HG03342 (cell line): ENCODE measurements around the gene IQCE.
A peak's percentile ranks its signal among the peaks of the same experiment; 100 is the strongest.

ENCODE experiments used
- ATAC-seq: cut with Tn5 transposase; IDR thresholded peaks from one replicate; pipeline ENCODE4 v1.9.1; 2021; ENCODE audit warnings: mild to moderate bottlenecking, moderate library complexity; ENCODE audit not compliant: unreplicated experiment

The IQCE gene, protein sequence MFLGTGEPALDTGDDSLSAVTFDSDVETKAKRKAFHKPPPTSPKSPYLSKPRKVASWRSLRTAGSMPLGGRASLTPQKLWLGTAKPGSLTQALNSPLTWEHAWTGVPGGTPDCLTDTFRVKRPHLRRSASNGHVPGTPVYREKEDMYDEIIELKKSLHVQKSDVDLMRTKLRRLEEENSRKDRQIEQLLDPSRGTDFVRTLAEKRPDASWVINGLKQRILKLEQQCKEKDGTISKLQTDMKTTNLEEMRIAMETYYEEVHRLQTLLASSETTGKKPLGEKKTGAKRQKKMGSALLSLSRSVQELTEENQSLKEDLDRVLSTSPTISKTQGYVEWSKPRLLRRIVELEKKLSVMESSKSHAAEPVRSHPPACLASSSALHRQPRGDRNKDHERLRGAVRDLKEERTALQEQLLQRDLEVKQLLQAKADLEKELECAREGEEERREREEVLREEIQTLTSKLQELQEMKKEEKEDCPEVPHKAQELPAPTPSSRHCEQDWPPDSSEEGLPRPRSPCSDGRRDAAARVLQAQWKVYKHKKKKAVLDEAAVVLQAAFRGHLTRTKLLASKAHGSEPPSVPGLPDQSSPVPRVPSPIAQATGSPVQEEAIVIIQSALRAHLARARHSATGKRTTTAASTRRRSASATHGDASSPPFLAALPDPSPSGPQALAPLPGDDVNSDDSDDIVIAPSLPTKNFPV

GRCh38 chr7:2558629-2559282 is at the start of gene IQCE:
Gene IQCE (plus strand): TSS chr7:2558979. CDS start chr7:2559182, 203 bp downstream.
- ATAC-seq, result peak; percentile 49

GRCh38 chr7:2509298-2509906 is 49.4 kb upstream of the IQCE start:
- ATAC-seq, result no peak

- no peak for ATAC-seq
These were observed 48.5 kb upstream of the IQCE start for GRCh38 chr7:2510130-2510776.

DNA sequence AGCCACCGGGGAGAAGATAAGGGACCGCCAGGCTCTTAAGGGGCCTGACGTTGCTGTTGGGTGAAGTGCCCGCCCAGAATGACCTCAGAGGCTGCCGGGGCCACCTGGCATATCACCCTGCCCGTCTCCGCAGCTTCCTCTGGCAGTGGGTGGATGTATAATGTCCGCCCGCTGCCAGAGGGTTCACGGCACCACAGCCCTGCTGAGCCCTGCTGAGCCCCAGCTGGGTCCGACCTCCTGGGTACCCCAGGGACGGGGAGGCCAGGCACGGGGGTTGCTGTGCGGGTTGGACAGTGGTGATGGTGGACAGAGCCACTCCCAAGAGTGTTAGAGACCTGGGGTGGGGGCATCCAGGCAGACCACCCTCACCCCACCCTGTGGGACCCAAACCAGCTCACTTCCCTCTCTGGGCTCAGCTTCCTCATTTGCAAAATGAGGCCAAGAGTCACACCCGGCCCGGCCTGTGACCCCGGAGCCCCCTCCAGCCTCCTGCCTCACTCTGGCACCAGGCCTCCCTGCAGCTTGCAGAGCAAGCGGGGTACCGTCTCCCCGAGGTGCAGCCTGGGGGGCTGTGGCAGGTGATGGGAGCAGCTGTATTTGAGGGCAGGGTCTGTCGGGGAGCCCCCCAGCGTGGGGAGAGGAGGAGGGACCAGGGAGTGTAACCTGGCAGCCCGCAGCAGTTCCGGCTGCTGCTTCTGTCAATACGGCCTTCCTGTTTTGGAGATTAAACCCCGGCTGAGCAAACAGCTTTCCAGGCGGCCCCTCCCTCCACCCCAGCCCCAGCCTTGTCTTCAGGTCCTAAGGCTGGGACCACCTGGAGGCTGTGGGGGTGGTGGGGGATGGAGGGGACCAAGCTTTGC is 47.6 kb upstream of the IQCE start:
- no peak for ATAC-seq

GRCh38 chr7:2511769-2512168 is 47.0 kb upstream of the IQCE start:
- ATAC-seq, result no peak

GRCh38 chr7:2512179-2512661 is 46.6 kb upstream of the IQCE start:
- no peak for ATAC-seq

DNA sequence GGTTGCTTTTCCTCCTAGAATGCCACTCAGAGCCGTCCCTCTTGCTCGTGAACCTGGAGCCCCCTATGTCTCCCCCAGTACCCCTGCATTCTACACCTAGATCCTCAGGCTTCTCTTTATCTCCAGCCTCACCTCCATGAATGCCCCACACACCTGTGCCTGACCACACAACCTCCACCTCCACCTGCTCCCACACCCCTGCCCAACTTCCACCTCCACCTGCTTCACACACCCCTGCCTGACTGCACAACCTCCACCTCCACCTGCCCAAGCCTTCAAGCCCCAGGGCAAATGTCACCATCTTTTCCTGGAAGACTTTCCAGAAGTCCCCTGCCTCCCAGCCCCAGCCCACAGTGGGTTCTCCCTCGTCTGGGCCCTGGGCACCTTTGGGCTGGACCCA is 46.1 kb upstream of the IQCE start:
- ATAC-seq, result no peak

- no peak for ATAC-seq
These were observed 45.1 kb upstream of the IQCE start for GRCh38 chr7:2513702-2514101.

DNA sequence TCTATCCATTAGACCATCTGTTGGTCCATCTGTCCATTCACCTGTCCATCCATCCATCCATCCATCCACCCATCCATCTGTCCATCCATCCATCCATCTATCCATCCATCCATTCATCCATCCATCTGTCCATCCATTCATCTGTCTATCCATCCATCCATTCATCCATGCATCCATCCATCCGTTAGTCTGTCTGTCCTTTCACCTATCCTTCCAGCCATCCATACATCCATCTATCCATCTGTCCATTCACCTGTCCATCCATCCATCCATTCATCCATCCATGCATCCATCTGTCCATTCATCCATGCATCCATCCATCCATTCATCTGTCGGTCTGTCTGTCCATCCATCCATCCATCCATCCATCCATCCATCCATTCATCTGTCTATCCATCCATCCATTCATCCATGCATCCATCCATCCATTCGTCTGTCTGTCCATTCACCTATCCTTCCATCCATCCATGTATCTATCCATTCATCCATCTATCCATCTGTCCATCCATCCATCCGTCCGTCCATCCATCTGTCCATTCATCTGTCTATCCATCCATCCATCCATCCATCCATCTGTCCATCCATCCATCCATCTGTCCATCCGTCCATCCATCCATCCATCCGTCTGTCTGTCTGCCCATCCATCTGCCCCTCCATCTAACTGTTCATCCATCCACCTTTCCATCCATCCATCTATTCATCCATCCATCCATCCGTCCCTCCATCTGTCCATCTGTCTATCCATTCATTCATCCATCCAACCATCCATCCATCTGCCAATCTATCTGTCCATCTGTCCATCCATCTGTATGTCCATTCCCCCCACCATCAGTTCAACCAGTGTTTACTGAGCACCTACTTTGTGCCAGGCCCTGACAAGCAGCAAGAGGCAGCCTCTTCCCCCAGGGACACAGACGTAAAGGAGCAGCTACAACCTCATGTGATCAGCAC is 44.0 kb upstream of the IQCE start:
- no peak for ATAC-seq

- ATAC-seq, result no peak
These were observed 43.2 kb upstream of the IQCE start for GRCh38 chr7:2515424-2516193.

DNA sequence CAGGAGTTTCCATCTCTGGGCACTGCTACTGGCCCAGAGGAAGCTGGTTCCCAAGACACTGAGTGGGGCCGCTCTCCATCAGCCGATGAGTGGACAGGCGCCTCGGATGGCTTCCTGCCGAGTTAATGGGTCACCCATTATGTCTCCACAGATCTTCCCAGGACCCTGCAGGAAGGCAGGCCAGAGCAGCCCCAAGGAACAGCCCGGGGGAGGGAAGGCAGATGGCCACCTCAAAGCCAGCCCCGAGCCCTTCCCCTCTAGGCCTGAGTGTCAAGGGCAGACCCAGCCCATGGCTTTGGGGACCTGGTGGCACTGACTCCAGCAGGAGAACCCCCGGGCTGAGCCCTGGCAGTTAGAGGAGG is 42.6 kb upstream of the IQCE start:
- ATAC-seq, result no peak

GRCh38 chr7:2517026-2517425 is 41.8 kb upstream of the IQCE start:
- no peak for ATAC-seq

DNA sequence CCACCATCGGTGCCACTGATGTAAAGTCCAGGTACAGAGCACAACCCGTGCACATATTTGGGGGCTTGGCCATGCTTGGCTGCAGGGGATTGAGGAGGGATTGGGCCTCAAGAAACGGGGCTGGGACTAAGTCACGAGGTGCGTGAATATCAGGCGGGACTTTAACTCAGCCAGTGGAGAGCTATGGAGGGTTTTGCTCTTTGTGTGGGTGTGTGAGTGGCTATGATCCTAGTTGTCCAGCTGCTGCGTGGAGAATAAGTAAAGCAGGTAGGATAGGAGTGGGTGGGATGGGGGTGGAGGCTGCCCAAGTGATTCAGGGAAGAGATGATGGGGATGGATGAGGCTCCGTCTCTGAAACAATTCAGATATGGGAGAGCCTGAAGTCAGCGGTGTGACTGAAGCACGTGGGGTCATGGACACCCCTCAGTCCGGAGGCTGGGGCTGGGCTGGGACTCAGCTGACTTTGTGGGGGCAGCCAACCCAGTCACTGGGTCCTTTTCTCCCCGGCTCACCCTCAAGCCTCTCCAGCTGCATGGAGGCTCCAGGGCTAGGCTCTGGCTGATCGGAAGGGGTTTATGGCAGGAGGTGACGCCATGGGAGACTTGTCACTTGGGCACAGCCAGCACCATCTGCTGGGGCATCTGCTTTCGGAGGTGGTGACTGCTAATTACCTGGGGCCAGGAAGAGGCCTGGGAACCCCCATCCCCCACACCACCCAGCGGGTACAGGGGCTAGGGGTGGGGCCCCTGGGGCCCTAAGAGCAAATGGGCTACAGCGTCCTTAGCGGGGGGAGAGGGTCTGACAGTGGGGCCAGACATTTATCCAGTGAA is 40.9 kb upstream of the IQCE start:
- ATAC-seq, result no peak

- no peak for ATAC-seq
These were observed 40.1 kb upstream of the IQCE start for GRCh38 chr7:2518737-2519118.

- peak; percentile 81 for ATAC-seq
These were observed 39.5 kb upstream of the IQCE start, which contains the start of gene LFNG for GRCh38 chr7:2519119-2519930. Gene LFNG (plus strand): TSS chr7:2519774. CDS start chr7:2519862, 88 bp downstream.

DNA sequence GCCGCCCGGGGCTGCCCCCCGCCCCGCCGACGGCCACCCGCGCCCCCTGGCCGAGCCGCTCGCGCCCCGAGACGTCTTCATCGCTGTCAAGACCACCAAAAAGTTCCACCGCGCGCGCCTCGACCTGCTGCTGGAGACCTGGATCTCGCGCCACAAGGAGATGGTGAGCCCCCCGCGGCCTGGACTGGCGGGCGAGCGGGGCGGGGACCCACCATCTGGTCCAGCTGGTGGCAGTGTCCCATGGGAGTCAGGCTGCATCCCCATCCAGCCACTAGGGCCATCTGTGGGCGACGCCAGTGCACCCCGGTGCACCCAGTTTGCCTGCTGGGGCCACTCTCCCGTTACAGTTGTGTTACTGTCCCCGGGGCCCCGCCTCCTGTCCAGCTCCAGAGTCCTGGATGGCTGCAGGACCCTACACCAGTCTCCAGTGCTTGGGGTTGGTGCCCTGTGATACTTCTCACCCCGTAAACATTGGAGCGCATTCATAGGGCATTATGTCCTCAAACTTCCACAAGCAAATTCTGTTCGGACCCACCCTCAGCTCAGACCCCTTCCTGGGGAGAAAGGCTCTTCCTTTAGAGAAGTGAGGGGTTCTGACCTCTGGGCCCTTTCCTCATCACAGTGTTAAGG is 38.5 kb upstream of the IQCE start:
- no peak for ATAC-seq
